GM04504 (cell line): ENCODE data around the gene TMEM131.

Experiments
- DNase-seq: peaks from one replicate; pipeline ENCODE4 v3.0.0-alpha.2; 2012; ENCODE audit warnings: low read depth

The TMEM131 gene

GRCh38 chr2:97806738-97807618 is 188.8 kb downstream of the TMEM131 start:
- peak; percentile 36 for DNase-seq

DNA sequence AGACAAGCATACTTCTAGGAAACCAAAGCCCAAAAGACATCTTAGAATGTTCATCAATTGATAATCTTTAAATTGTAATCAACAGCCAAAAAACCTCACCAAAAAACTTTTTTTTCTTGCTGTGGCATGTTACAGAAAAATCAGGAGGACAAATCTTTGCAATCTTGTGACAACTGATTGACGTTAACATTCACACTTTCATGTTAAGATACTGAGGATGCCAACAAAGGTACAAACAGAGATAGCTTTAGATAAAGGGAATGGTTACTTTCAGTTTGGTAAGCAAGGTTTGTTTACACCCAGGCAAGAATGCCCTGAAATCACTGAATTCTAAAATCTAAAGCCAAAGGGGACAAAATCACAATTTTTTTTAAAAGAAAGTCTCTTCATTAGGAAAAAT is 190.0 kb downstream of the TMEM131 start:
- no peak for DNase-seq

- DNase-seq: no peak
Measured at GRCh38 chr2:97801028-97801427, 194.7 kb downstream of the TMEM131 start.

- DNase-seq: no peak
Measured at GRCh38 chr2:97798416-97798815, 197.3 kb downstream of the TMEM131 start.

- DNase-seq: no peak
Measured at GRCh38 chr2:97797355-97797754, 198.4 kb downstream of the TMEM131 start.

DNA sequence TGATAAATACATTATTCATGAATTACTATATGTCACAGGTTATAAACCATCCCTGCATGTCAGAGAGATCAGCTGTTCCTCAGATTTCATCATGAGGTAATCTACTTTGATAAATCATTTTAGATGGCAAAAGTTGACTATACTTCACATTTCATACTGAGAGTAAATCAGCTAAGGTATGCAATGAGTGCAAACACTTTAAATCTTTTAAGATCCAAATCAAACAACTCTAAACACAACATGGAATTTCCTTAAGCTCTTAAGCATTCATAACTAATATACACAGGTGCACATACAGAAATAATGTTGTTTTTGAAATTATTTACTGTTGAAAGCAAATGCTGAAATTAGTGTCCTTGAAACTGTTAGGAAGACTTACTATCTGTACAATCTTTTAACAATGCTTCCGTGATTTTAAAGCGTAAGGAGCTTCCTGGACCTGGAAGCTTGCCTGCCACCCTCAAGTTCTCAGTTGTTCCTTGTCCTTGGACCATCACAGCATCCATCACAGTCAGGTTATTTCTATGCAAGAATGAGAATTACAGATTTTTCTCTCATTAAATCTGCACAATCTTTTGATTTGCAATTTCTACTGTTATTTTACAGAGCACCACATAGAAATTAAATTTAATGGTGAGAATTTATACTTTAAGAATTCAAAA is 199.2 kb downstream of the TMEM131 start:
- no peak for DNase-seq

DNA sequence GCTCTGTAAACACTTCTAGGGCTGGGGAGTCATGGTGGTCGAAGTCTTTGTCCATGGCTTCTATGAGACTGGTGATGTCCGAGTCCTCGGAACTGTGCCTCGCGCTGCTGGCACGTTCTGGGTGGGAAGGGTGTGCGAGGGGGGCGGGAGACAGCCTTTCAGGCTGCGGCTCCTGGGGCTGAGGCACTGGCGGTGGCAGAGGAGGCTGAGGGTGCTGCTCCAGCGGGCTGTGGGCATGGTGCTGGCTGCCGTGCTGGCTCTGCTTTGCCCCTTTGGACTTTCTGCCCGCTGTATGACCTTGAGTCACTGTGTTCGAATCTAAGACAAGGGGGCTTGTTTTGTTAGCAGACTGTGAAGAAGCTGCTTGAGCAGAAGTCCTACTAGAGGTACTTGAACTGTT is 203.3 kb downstream of the TMEM131 start:
- DNase-seq: no peak

DNA sequence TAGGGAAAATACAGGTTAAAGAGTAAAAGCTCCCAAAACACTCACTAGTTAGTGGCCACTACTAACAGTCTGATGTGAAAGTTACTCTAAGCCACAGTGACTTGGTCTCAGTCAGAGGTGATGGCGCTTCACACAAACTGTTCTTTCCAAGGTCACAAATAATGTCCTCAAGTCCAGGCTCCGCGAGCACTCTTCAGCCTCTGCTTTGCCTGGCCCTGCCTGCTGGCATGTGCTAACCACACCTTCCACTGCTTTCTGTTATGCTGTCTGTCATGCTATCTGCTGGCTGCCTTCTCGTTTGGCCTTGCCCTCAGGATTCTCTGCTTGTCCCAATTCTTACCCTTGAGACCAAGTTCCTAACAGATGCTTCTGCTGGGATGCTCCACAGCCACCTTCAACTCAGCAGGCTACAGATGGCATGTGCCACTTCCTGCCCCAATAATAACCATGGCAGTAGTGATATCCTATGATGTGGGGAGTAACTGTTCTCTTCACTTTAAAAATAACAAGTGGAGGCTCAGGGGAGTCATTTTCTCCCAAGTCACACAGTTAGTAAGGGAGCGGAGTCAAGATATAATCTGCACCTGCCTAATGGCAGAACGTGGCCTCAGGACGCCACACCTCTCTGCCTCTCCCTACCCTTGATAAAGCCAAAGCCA is 206.6 kb downstream of the TMEM131 start:
- DNase-seq: no peak

GRCh38 chr2:97785818-97786217 is 209.9 kb downstream of the TMEM131 start:
- no peak for DNase-seq

- DNase-seq: no peak
Measured at GRCh38 chr2:97784953-97785352, 210.8 kb downstream of the TMEM131 start.

GRCh38 chr2:97781981-97782380 is 213.8 kb downstream of the TMEM131 start:
- DNase-seq: no peak

DNA sequence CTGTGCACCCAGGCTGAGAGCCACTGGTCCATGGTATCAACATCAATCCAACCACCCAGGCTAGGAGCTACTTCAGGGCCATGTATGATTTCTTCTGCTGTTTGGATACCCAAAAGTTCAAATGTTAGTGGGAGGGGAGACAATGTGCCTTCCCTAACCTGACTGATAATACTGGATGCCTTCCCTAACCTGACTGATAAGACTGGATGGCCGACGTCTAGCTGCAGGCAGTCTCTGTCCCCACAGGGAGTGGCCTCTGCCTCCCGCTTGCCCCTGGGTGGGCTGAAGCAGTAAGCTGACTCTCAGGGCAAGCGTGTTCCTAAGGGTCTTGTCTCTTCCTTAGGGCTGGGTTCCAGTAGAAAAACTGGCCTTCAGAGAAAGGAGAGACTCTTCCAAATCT is 216.6 kb downstream of the TMEM131 start:
- DNase-seq: no peak

DNA sequence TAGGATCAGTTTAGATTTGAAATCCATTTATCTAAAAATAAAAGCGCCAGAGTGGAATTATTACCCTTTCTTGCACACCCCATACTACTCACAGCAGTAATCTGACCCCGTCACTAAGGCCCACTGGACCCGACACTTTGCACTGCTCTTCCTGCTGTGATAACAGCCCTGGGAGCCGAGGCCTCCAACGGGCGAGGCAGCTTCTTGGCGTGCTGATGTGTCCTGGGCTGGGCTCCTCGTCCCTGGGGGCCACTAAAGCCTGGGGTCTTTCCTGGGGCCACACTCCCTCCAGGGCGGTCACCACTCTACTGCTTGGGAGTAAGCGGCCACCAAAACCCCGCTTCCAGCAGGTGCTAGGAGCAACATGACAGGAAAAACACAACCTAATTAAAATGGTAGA is 220.7 kb downstream of the TMEM131 start:
- no peak for DNase-seq

- no peak for DNase-seq
Measured at GRCh38 chr2:97774425-97774824, 221.3 kb downstream of the TMEM131 start.

DNA sequence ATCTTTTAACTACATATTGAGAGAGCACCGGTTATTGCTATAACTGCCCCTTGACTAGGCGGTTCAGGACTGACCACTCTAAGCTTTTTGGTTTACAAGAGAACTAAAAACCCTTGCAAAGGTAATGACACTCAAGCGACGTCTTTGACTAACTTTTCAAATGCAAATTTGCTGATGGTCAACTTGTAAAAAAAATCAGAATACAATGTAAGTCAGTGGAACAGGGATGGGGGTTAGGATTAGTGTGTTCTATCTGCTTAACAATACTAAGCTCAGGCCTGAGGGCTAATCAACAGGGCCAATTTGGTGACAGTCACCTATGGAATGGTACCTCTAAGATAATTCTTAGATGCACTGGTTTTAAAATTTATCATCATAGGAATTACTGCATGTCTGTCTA is 225.3 kb downstream of the TMEM131 start:
- no peak for DNase-seq

DNA sequence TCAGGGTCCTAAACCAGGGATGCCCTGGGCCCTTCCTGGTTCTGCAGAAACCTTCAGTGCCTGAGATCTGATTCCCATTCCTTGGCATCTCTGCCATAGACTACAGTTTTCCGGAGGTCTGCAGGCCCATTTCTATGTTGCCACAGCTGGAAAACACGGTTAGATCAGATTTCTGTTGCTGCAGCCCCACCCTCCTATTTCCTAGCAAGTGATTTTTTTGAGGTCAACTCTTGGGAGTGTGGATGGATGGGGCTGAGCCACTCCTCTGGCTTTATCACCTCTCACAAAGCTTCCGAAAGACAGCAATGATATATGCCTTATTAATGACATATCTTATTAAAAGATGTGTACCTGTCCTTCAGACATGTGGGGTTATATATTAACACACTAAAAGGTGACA is 226.0 kb downstream of the TMEM131 start:
- DNase-seq: no peak

DNA sequence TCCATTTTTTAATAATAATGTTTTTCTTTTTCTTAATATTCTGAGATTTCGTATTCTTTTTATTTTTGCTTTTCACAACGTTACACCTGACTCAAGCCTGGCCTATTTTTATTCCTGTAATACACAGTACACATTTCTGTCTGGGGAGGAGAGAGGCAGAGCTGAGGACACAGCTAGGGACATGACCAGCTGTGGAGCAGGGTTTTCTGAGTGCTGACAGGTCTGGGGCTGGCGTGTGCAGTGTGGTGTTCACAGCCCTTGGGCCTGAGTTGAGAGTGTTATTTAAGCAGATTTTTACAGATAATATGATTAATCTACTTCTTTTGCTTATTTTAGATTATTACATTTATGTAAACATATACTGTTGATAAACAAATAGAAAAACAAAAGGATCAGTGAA is 226.4 kb downstream of the TMEM131 start:
- DNase-seq: no peak

- DNase-seq: no peak
Measured at GRCh38 chr2:97766567-97766966, 229.2 kb downstream of the TMEM131 start.

DNA sequence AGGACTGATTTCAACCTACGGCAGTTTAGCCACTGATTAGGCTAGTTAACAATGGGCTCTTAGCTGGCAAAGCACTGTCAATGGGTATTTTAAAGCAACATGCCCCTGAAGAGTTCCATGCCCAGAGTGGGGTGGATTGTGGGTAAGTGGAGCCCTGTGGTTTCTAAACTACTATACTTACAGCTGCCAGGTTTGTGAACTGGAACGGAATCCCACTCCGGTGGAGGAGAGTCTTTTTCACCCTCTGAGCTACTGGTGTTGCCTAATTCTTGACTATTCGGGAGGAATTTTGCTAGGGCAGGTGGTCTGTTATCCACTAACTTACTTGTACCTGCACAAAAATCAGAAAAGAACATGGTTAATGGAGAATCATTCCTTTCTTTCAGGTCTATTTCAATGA is 229.8 kb downstream of the TMEM131 start:
- no peak for DNase-seq

DNA sequence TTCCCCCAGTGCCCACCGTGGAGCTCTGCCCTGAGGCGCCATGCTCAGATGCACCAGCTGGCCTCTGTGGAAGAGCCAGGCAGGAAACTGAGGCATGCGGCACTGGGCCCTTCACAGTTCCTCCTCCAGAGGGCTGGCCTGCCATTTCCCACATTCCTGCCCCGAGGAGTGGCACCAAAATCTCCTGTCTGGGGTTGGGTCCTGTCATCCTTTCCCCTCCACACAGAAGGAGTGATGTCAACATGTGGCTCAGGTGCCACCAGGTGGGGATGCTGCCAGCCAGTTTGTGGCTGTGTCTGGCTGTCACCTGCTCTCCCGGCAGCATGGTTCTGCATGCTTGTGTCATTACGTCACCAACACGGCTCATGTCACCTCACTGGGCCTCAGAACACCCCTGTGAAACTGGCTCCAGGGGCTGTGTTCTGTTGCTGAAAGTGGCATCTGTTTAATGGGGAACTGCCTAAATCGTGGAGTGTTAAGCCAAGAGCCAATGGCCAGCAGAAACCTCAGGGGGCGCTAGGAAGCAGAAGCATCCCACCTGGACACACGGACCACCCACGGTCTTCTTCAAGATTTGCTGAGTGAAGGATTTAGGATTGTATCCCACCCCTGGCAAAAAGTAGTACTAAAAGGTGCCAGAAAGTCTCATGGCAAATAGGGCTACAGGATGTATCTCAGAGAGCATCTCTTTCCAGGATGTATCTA is 231.0 kb downstream of the TMEM131 start:
- DNase-seq: no peak

GRCh38 chr2:97763176-97763845 is 232.4 kb downstream of the TMEM131 start:
- no peak for DNase-seq

- no peak for DNase-seq
Measured at GRCh38 chr2:97761192-97761591, 234.6 kb downstream of the TMEM131 start.
